Breast epithelium (tissue), 3 donors: Measurements from ENCODE around the gene NUMB.
"Not testable (repeated sequence)": the region's sequence is repeated elsewhere in the genome, so short reads cannot be mapped to it uniquely, and the experiment has no call there.

Experiments used
- CTCF ChIP-seq, 3 donors: fragments of 450-650 bp; IDR thresholded peaks; one replicate each; pipeline ENCODE4 v1.5.1; 2016 to 2017; ENCODE audit warnings: antibody characterized with exemption in 3 of 3, mild to moderate bottlenecking in 3 of 3, moderate library complexity in 3 of 3
- POLR2A ChIP-seq: fragments of 450-650 bp; IDR thresholded peaks from one replicate; pipeline ENCODE4 v1.6.1; 2016; ENCODE audit warnings: antibody characterized with exemption, mild to moderate bottlenecking, moderate library complexity
- POLR2AphosphoS5 ChIP-seq, 3 donors: sonication (generic); formaldehyde crosslinking; IDR thresholded peaks; one replicate each; pipeline ENCODE4 v1.6.1; 2017; ENCODE audit warnings: antibody characterized with exemption in 3 of 3

DNA sequence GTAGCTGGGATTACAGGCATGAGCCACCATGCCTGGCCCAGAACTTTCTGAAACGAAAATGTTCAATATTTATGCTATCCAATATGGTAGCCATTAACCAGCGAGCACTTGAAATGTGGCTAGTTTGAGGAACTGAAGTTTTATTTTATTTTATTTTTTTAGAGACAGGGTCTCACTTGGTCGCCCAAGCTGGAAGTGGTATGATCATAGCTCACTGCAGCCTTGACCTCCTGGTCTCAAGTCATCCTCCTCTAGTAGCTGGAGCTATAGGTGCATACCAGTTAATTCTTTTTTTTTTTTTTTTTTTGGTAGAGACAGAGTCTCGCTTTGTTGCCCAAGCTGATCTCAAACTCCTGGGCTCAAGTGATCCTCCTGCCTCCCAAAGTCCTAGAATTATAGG is 73.3 kb downstream of the NUMB start:
- TF ChIP-seq CTCF (IDR thresholded peaks at IDR 0.05); POLR2A; POLR2AphosphoS5 (IDR thresholded peaks at IDR 0.05): not testable (repeated sequence)
